Mucosa of gallbladder (tissue), 1 donor: ENCODE data around the gene MPL. TPM values are rescaled to one million over a fixed set of nuclear protein-coding genes. Genes with fewer than 3 reads are reported as not detected.
"Not testable (repeated sequence)": the region's sequence is repeated elsewhere in the genome, so short reads cannot be mapped to it uniquely, and the experiment has no call there.

ENCODE experiments used
- DNase-seq: peaks from one replicate; pipeline ENCODE4 v3.0.0-alpha.2; 2020; ENCODE audit warnings: low spot score
- total RNA-seq: library from RNA; stranded (reverse); gene quantifications from one replicate; pipeline ENCODE4 v1.2.1, GENCODE V29; 2021
- donor health status: DM: no; HTN: no; CAD: no.

The MPL gene
- total RNA-seq, 1 donor from 2014 or later, result not detected

- DNase-seq, result no peak
These were observed 40.2 kb downstream of the MPL start for GRCh38 chr1:43377831-43378230.

- DNase-seq, result no peak
These were observed 41.9 kb downstream of the MPL start for GRCh38 chr1:43379476-43379875.

- DNase-seq, result no peak
These were observed 44.0 kb downstream of the MPL start for GRCh38 chr1:43381612-43382011.

GRCh38 chr1:43382027-43382779 is 44.6 kb downstream of the MPL start:
- DNase-seq, result peak; percentile 19

- no peak for DNase-seq
These were observed 45.8 kb downstream of the MPL start for GRCh38 chr1:43383449-43383848.

- DNase-seq, result no peak
These were observed 49.1 kb downstream of the MPL start for GRCh38 chr1:43386676-43387075.

GRCh38 chr1:43387976-43388599 is 50.5 kb downstream of the MPL start:
- DNase-seq, result no peak

- no peak for DNase-seq
These were observed 51.0 kb downstream of the MPL start for GRCh38 chr1:43388613-43389012.

- peak; percentile 97 for DNase-seq
These were observed 52.0 kb downstream of the MPL start, which contains the start of the genes MED8 and SZT2 for GRCh38 chr1:43389326-43390313. Gene MED8 (minus strand): TSS chr1:43389800. CDS start chr1:43389764, 36 bp downstream. Gene SZT2 (plus strand): TSS chr1:43389899. CDS start chr1:43389969, 70 bp downstream.

- no peak for DNase-seq
These were observed 55.1 kb downstream of the MPL start for GRCh38 chr1:43392702-43393101.

GRCh38 chr1:43395523-43395922 is 57.9 kb downstream of the MPL start:
- DNase-seq, result no peak

GRCh38 chr1:43396059-43396458 is 58.4 kb downstream of the MPL start:
- DNase-seq, result no peak

- no peak for DNase-seq
These were observed 60.6 kb downstream of the MPL start for GRCh38 chr1:43398227-43398626.

GRCh38 chr1:43400441-43400840 is 62.8 kb downstream of the MPL start:
- not testable (repeated sequence) for DNase-seq

- DNase-seq, result no peak
These were observed 64.7 kb downstream of the MPL start for GRCh38 chr1:43402089-43402865.

Other genes with a start within 250 kb of the MPL start
- 31.9 TPM for gene EBNA1BP2, start 165.5 kb upstream of the MPL start, total RNA-seq
- gene CFAP57, start 165.5 kb upstream of the MPL start, total RNA-seq, result 0.75 TPM
- 75.9 TPM for gene TMEM125, start 67.8 kb upstream of the MPL start, total RNA-seq
- 47.9 TPM for gene C1orf210, start 52.2 kb upstream of the MPL start, total RNA-seq
- 23.3 TPM for gene TIE1, start 36.8 kb upstream of the MPL start, total RNA-seq
- gene CDC20, start 21.2 kb downstream of the MPL start, total RNA-seq, result 5.1 TPM
- gene ELOVL1, start 30.2 kb downstream of the MPL start, total RNA-seq, result 141 TPM
- 37.7 TPM for gene MED8, start 52.0 kb downstream of the MPL start, total RNA-seq
- 59.3 TPM for gene SZT2, start 52.1 kb downstream of the MPL start, total RNA-seq
- gene HYI, start 116.1 kb downstream of the MPL start, total RNA-seq, result 85.5 TPM
- gene PTPRF, start 193.1 kb downstream of the MPL start, total RNA-seq, result 478 TPM